Nephron progenitor cell (in vitro differentiated cells): ENCODE results near the gene NLGN3.
A peak's percentile ranks its signal among the peaks of the same experiment; 100 is the strongest.

Experiments
- DNase-seq: peaks from one replicate; pipeline ENCODE4 v3.0.0; 2021
- H3K27ac Mint-ChIP-seq: 2 replicates; pipeline ENCODE4 v1.8.0; 2021; ENCODE audit warnings: mild to moderate bottlenecking, moderate library complexity, mixed read lengths
- H3K27me3 Mint-ChIP-seq: 2 replicates; pipeline ENCODE4 v1.8.0; 2021; ENCODE audit warnings: mild to moderate bottlenecking, low read depth, mixed read lengths; ENCODE audit not compliant: poor library complexity
- H3K36me3 Mint-ChIP-seq: 2 replicates; pipeline ENCODE4 v1.8.0; 2021; ENCODE audit warnings: low read depth, mixed read lengths
- H3K4me1 Mint-ChIP-seq: 2 replicates; pipeline ENCODE4 v1.8.0; 2021; ENCODE audit warnings: mixed read lengths
- H3K4me3 Mint-ChIP-seq: 2 replicates; pipeline ENCODE4 v1.8.0; 2021; ENCODE audit warnings: mild to moderate bottlenecking, moderate library complexity, mixed read lengths
- H3K9me3 Mint-ChIP-seq: 2 replicates; pipeline ENCODE4 v1.8.0; 2021; ENCODE audit warnings: mild to moderate bottlenecking, moderate library complexity, mixed read lengths
- CTCF ChIP-seq: fragments of 200-600 bp; sonication (generic); IDR thresholded peaks from 2 replicates; pipeline ENCODE4 v1.5.0; 2021; ENCODE audit warnings: antibody characterized with exemption

The NLGN3 gene

GRCh38 chrX:71168134-71168533, 23.5 kb downstream of the NLGN3 start:
- Mint-ChIP-seq H3K27me3 (peaks cover 6% of the 10 kb centered on the region), H3K27ac (peak overlapping the region; percentile 27), H3K4me3 (no peak overlapping the region), H3K9me3 (peaks cover 64% of the 10 kb centered on the region), H3K36me3 (peaks cover 10% of the 10 kb centered on the region), H3K4me1 (peaks cover 18% of the 10 kb centered on the region)
- no peak for TF ChIP-seq CTCF
- no peak for DNase-seq

- Mint-ChIP-seq H3K27ac (no peak overlapping the region), H3K27me3 (peaks cover 6% of the 10 kb centered on the region), H3K4me1 (peaks cover 30% of the 10 kb centered on the region), H3K4me3 (no peak overlapping the region), H3K9me3 (peaks cover 63% of the 10 kb centered on the region), H3K36me3 (peaks cover 10% of the 10 kb centered on the region)
- DNase-seq: no peak
- no peak for TF ChIP-seq CTCF
Observed at GRCh38 chrX:71169586-71169985, 24.9 kb downstream of the NLGN3 start.

- Mint-ChIP-seq H3K9me3 (peaks cover 66% of the 10 kb centered on the region), H3K27me3 (peaks cover 6% of the 10 kb centered on the region), H3K27ac (no peak overlapping the region), H3K4me1 (peaks cover 30% of the 10 kb centered on the region), H3K36me3 (peaks cover 10% of the 10 kb centered on the region), H3K4me3 (no peak overlapping the region)
- no peak for DNase-seq
- no peak for TF ChIP-seq CTCF
Observed at GRCh38 chrX:71170660-71171059, 26.0 kb downstream of the NLGN3 start.

- peaks cover 6% of the 10 kb centered on the region for H3K27me3 Mint-ChIP-seq
- peaks cover 66% of the 10 kb centered on the region for H3K9me3 Mint-ChIP-seq
- no peak for TF ChIP-seq CTCF
Observed at GRCh38 chrX:71171110-71171801, 26.6 kb downstream of the NLGN3 start.

GRCh38 chrX:71173440-71173839, 28.8 kb downstream of the NLGN3 start:
- Mint-ChIP-seq H3K4me1 (peaks cover 43% of the 10 kb centered on the region), H3K27me3 (peaks cover 4% of the 10 kb centered on the region), H3K4me3 (no peak overlapping the region), H3K27ac (no peak overlapping the region), H3K36me3 (peaks cover 4% of the 10 kb centered on the region), H3K9me3 (peaks cover 62% of the 10 kb centered on the region)
- no peak for TF ChIP-seq CTCF
- no peak for DNase-seq

More at GRCh38 chrX:71171110-71171801, 26.6 kb downstream of the NLGN3 start:
- Mint-ChIP-seq H3K4me3 (no peak overlapping the region), H3K27ac (peak overlapping the region; percentile 89), H3K36me3 (peaks cover 10% of the 10 kb centered on the region), H3K4me1 (peaks cover 30% of the 10 kb centered on the region)
- DNase-seq: no peak

GRCh38 chrX:71174795-71175194, 30.2 kb downstream of the NLGN3 start:
- Mint-ChIP-seq H3K36me3 (peaks cover 3% of the 10 kb centered on the region), H3K4me1 (peaks cover 50% of the 10 kb centered on the region)

More at GRCh38 chrX:71174795-71175194, 30.2 kb downstream of the NLGN3 start:
- DNase-seq: no peak
- H3K9me3 Mint-ChIP-seq: peaks cover 57% of the 10 kb centered on the region
- peaks cover 3% of the 10 kb centered on the region for H3K27me3 Mint-ChIP-seq
- H3K4me3 Mint-ChIP-seq: no peak overlapping the region
- TF ChIP-seq CTCF: no peak
- no peak overlapping the region for H3K27ac Mint-ChIP-seq
